ENCODE data around the gene GET3. TPM values are rescaled to one million over a fixed set of nuclear protein-coding genes. Genes with fewer than 3 reads are reported as not detected.

The GET3 gene
- total RNA-seq, 1 donor from 2014 or later = 57.5 TPM

DNA sequence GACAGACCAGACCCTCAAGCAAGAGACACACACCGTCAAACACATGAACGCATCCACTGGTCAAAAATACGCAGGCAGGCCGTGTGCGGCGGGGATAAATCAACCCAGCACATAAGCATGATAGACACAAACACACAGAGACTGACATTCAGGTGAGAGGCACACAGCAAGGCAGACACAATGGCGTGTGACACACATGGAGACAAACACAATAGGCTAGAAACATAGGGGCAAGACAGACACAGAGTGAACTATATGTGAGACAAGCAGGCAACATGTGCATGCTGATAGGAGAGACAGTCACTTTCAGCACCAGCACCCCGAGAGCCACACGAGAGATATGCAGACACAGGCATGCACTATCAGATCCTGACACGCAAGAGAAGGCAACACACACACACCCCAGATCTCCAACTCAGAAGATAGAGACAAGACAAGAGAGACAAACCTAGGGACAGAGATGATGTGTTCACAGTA is 47.1 kb downstream of the GET3 start:
- Histone ChIP-seq H3K9me3 (no peaks in the 10 kb centered on the region), H3K27ac (peak overlapping the region; percentile 99), H3K27me3 (ENCODE audit: low read depth) (no peaks in the 10 kb centered on the region), H3K4me1 (peaks cover 86% of the 10 kb centered on the region), H3K36me3 (no peaks in the 10 kb centered on the region), H3K4me3 (peak overlapping the region; percentile 14)
- ATAC-seq (no peak), DNase-seq (no peak)
- intact Hi-C loops (cut with DNase I) = no loop called here
- TF ChIP-seq, protein P1, sequence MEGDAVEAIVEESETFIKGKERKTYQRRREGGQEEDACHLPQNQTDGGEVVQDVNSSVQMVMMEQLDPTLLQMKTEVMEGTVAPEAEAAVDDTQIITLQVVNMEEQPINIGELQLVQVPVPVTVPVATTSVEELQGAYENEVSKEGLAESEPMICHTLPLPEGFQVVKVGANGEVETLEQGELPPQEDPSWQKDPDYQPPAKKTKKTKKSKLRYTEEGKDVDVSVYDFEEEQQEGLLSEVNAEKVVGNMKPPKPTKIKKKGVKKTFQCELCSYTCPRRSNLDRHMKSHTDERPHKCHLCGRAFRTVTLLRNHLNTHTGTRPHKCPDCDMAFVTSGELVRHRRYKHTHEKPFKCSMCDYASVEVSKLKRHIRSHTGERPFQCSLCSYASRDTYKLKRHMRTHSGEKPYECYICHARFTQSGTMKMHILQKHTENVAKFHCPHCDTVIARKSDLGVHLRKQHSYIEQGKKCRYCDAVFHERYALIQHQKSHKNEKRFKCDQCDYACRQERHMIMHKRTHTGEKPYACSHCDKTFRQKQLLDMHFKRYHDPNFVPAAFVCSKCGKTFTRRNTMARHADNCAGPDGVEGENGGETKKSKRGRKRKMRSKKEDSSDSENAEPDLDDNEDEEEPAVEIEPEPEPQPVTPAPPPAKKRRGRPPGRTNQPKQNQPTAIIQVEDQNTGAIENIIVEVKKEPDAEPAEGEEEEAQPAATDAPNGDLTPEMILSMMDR (IDR thresholded peaks at IDR 0.05) = no peak

DNA sequence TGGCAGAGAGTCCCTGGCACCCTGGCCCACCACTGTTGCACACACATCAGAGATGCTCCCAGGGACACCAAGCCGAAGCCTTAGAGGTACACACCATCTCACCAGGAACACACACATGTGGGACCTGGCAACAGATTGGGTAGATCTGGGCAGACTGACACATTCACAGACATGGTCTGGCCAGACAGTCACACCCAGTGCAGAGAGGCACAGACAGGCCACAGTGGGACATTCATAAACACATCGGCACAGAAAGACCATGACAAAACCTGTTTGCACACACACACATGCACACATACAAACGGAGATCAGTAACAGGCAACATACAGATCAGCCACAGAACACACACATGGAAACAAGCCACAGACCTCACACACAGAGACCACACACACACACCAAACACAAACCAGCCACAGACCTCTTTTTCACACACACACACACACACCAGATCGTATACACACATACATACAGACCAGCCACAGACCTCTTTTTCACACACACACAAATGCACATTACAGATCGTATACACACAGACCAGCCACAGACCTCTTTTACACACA is 47.7 kb downstream of the GET3 start:
- DNase-seq (no peak), ATAC-seq (no peak)
- H3K4me3 ChIP-seq = peak overlapping the region; percentile 14
- peaks cover 82% of the 10 kb centered on the region for H3K4me1 ChIP-seq
- no peaks in the 10 kb centered on the region for H3K27me3 ChIP-seq (ENCODE audit: low read depth)
- no peaks in the 10 kb centered on the region for H3K9me3 ChIP-seq
- H3K36me3 ChIP-seq = no peaks in the 10 kb centered on the region
- peak overlapping the region; percentile 99 for H3K27ac ChIP-seq
- intact Hi-C loops (cut with DNase I) = no loop called here
- TF ChIP-seq, protein P1 (IDR thresholded peaks at IDR 0.05) = no peak

DNA sequence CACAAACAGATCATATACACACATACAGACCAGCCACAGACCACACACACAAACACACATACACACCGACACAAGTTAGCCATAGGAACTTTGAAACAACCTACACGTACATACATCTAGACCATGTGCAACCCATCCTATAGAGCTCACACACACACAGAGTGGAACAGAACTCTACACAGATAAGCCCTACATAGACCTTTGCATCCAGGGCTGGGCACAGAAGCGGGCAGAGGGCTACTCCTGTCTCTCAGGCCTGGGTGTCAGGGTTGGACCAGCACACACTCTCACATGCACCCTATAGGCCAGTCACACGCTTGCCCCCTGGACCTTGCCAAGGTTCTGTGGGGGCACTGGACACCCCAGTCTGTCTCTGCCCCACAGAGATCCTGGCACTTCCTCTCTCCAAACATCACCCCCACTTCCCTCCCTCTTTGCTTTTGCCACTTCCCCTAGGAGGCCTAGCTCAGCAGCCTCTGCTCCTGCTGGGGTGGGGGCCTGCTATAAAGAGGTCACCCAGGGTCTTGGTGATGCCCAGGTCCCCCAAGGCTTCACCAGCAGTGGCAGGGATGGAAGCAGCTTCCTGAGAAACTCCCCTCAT is 48.2 kb downstream of the GET3 start:
- no peak for ATAC-seq
- DNase-seq = peak; percentile 62
- TF ChIP-seq, protein P1 (IDR thresholded peaks at IDR 0.05) = no peak
- intact Hi-C loops (cut with DNase I) = no loop called here
- peak overlapping the region; percentile 99 for H3K27ac ChIP-seq
- no peaks in the 10 kb centered on the region for H3K27me3 ChIP-seq (ENCODE audit: low read depth)
- H3K4me3 ChIP-seq = peak overlapping the region; percentile 27
- H3K4me1 ChIP-seq = peaks cover 79% of the 10 kb centered on the region
- no peaks in the 10 kb centered on the region for H3K36me3 ChIP-seq
- H3K9me3 ChIP-seq = no peaks in the 10 kb centered on the region

DNA sequence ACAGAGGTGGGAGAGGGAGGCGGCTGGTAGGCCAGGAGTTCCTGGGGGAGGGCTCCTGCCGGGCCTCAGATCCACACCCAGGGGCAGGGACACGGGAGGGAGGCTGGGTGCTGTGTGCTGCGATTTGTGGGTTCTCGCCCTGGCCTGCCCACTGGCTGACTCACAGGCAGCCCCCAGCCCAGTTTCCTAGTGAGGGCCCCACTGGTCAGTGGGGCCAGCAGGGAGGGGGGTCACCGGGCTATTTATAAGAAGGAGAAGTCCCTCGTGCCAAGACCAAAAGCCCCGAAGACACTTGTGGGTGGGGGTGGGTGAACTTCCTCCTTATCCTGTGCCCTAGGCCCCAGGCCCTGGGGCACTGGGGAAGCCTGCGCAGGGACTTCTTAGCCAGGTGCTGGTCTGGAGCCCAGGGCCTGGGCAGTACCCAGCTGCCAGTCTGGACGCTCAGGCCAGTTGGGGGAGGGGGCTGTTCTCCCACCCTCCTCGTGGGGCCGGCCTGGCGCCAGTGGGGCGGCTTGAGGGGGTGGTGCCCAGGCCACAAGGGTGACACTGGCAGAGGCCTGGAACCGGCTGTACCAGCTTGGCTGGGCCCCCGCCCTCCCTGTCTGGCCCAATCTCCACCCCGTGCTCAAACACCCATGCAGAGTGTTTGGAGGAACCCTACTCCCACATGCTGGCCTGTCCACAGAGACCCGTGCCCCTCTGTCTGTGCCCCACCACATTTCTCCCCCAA is 49.0 kb downstream of the GET3 start:
- TF ChIP-seq, protein P1 (IDR thresholded peaks at IDR 0.05) = no peak
- Histone ChIP-seq H3K4me3 (peak overlapping the region; percentile 27), H3K27ac (peak overlapping the region; percentile 99), H3K9me3 (no peaks in the 10 kb centered on the region), H3K27me3 (ENCODE audit: low read depth) (no peaks in the 10 kb centered on the region), H3K4me1 (peaks cover 79% of the 10 kb centered on the region), H3K36me3 (no peaks in the 10 kb centered on the region)
- DNase-seq = peak; percentile 94
- intact Hi-C loops (cut with DNase I) = no loop called here
- peak; percentile 36 to 38 for ATAC-seq

DNA sequence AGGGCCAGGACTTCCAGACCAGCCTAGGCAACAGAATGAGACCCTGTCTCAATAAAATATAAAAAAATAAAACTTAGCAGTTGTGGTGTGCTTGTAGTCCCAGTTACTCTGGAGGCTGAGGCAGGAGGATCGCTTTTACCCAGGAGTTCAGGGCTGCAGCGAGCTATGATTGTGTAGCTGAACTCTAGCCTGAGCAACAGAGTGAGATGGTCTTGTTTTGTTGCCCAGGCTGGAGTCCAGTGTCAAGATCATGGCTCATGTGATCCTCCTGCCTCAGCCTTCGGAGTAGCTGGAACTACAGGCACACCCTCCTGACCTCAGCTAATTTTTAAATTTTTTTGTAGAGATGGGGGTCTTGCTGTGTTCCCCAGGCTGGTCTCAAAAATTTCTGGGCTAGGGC is 49.7 kb downstream of the GET3 start:
- TF ChIP-seq, protein P1 (IDR thresholded peaks at IDR 0.05) = no peak
- intact Hi-C loops (cut with DNase I) = no loop called here
- Histone ChIP-seq H3K4me3 (no peak overlapping the region), H3K4me1 (peaks cover 72% of the 10 kb centered on the region), H3K27ac (peak overlapping the region; percentile 99), H3K9me3 (no peaks in the 10 kb centered on the region), H3K27me3 (ENCODE audit: low read depth) (no peaks in the 10 kb centered on the region), H3K36me3 (no peaks in the 10 kb centered on the region)
- DNase-seq = no peak
- ATAC-seq = no peak

All from lower lobe of right lung (tissue), 2 donors.